ENCODE results near the gene ARPIN.

The ARPIN gene

DNA sequence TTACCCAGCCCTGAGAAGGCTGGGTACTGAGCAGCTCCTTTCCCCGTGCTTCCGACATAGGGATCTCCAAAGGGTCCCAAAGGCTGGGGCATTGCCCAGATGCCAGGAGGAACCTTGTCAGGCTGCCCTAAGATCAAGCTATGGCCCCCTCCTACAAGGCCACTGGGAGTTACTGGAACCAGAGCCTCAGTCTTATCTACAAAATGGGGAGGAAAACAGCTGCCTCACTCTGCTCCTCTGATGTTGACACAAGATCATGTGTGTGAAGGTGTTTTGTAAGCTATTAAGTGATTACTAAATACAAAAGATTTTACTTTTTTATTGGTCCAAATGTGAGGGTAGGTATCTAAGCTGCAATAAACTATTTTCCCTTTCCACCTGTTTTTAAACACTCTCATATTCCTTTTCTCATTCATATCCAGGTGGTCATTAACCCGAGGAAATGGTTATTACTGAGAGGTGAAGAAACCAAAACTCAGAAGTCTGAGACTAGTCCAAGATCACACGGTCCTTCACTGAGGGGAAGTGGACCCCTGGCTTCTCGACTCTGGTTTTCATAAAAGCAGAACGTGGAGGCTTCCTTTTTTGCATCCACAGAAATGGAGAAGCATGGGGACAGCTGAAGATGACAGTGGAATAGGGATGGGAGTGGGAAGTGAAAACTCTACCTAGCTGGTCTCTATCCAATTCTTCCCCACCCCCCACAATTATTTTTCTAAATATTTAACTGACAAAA is 1.7 kb downstream of the ARPIN start:
- H3K4me3 ChIP-seq (ENCODE audit: insufficient read depth, low read depth, low read length, poor library complexity, severe bottlenecking) = no peak overlapping the region
- no peaks in the 10 kb centered on the region for H3K36me3 ChIP-seq (ENCODE audit: control insufficient read depth, insufficient read depth, low read length)
- peaks cover 11% of the 10 kb centered on the region for H3K27me3 ChIP-seq (replicated peaks; ENCODE audit: control insufficient read depth, insufficient read depth, low read length, poor library complexity, severe bottlenecking)
- H3K4me1 ChIP-seq (ENCODE audit: control insufficient read depth, insufficient read depth, low read length, poor library complexity, severe bottlenecking) = peaks cover 3% of the 10 kb centered on the region
- DNase-seq = no peak
- H3K9me3 ChIP-seq (ENCODE audit: control insufficient read depth, low read length) = no peaks in the 10 kb centered on the region
- H3K27ac ChIP-seq (ENCODE audit: insufficient read depth, low read length, poor library complexity, severe bottlenecking) = no peak overlapping the region

DNA sequence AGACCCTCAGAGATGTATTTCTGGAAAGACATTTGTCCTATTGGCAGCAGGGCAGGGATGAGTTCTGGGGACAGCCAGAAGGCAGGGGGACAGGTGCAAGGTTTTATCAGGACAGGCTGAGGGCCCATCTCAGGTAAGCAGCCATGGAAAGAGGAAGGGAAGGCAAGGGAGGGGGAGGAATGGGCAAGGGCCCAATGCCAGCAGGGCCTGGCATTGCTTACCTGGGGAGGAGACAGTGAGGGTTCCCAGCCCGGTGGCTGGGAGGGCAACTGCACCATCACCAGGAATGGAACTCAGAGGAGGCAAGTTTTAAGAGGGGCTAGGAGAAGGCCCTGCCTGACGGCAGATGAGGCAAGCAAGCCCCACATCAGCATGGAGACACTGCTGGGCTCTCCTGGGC is 3.1 kb downstream of the ARPIN start:
- Histone ChIP-seq H3K4me1 (ENCODE audit: control insufficient read depth, insufficient read depth, low read length, poor library complexity, severe bottlenecking) (peaks cover 3% of the 10 kb centered on the region), H3K36me3 (ENCODE audit: control insufficient read depth, insufficient read depth, low read length) (no peaks in the 10 kb centered on the region)

DNA sequence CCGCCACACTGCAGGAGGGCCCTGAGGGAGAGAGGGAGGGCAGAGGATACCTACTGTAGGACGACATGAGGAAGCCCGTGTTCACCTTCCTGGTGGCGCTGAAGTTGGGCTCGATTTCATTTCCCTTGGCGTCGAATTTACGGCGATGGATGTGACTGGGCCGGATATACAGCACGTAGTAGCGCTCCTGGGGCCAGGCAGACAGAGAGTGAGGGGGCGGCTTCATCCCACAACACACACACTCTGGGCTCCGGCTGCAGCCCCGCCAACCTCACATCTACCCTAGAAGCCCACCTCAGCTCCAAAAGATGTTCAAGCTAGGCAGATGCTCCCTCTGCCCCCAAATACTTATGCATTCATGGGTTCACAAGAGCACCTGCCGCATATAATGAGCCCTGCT is 4.5 kb downstream of the ARPIN start:
- Histone ChIP-seq H3K4me3 (ENCODE audit: insufficient read depth, low read depth, low read length, poor library complexity, severe bottlenecking) (no peak overlapping the region), H3K9me3 (ENCODE audit: control insufficient read depth, low read length) (no peaks in the 10 kb centered on the region), H3K4me1 (ENCODE audit: control insufficient read depth, insufficient read depth, low read length, poor library complexity, severe bottlenecking) (peaks cover 3% of the 10 kb centered on the region), H3K27me3 (replicated peaks; ENCODE audit: control insufficient read depth, insufficient read depth, low read length, poor library complexity, severe bottlenecking) (peaks cover 8% of the 10 kb centered on the region), H3K27ac (ENCODE audit: insufficient read depth, low read length, poor library complexity, severe bottlenecking) (no peak overlapping the region), H3K36me3 (ENCODE audit: control insufficient read depth, insufficient read depth, low read length) (no peaks in the 10 kb centered on the region)
- no peak for DNase-seq

More for the DNA sequence above, 3.1 kb downstream of the ARPIN start:
- H3K4me3 ChIP-seq (ENCODE audit: insufficient read depth, low read depth, low read length, poor library complexity, severe bottlenecking) = no peak overlapping the region
- no peak for DNase-seq
- peaks cover 11% of the 10 kb centered on the region for H3K27me3 ChIP-seq (replicated peaks; ENCODE audit: control insufficient read depth, insufficient read depth, low read length, poor library complexity, severe bottlenecking)
- no peaks in the 10 kb centered on the region for H3K9me3 ChIP-seq (ENCODE audit: control insufficient read depth, low read length)
- H3K27ac ChIP-seq (ENCODE audit: insufficient read depth, low read length, poor library complexity, severe bottlenecking) = no peak overlapping the region

DNA sequence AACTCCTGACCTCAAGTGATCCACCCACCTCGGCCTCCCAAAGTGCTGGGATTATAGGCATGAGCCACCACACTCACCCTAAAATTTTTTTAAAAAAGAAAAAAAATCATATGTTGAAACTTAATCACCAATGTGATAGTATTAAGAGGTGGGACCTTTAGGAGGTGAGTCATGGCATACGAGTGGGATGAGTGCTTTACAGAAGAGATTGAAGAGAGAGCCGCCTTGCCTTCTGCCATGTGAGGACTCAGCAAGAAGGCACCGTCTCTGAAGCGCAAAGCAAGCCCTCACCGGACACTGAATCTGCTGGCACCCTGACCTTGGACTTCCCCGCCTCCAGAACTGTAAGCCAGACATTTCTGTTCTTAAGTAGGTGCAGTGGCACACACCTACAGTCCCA is 5.5 kb downstream of the ARPIN start:
- H3K27me3 ChIP-seq (replicated peaks; ENCODE audit: control insufficient read depth, insufficient read depth, low read length, poor library complexity, severe bottlenecking) = peaks cover 2% of the 10 kb centered on the region
- no peaks in the 10 kb centered on the region for H3K9me3 ChIP-seq (ENCODE audit: control insufficient read depth, low read length)
- H3K36me3 ChIP-seq (ENCODE audit: control insufficient read depth, insufficient read depth, low read length) = no peaks in the 10 kb centered on the region
- H3K4me1 ChIP-seq (ENCODE audit: control insufficient read depth, insufficient read depth, low read length, poor library complexity, severe bottlenecking) = no peaks in the 10 kb centered on the region
- H3K4me3 ChIP-seq (ENCODE audit: insufficient read depth, low read depth, low read length, poor library complexity, severe bottlenecking) = no peak overlapping the region
- DNase-seq = no peak
- H3K27ac ChIP-seq (ENCODE audit: insufficient read depth, low read length, poor library complexity, severe bottlenecking) = no peak overlapping the region

DNA sequence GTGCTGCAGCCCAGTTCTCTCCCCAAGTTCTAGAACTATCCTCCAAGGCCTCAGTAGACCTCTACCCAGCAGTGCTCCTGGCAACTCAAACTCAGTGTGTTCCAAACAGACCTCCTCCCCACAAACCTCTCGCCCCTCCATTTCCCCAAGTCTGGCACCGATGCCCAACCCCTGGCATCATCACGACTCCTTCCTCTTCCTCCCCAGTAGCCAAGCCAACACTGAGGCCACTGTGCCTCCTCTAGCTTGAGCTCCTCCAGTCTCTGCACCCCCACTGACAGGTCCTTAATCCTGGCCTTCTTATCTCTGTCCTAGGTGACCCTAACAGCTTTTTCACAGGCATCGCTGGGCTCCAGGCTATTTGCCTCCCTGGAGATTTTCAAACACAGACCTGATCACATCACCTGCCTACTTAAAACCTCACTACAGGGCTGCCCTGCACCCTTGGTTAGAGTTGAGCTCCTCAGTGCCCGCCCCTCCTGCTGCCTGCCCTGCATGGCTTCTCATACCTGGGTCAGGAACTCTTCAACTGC is 6.8 kb downstream of the ARPIN start:
- no peak for DNase-seq
- Histone ChIP-seq H3K36me3 (ENCODE audit: control insufficient read depth, insufficient read depth, low read length) (no peaks in the 10 kb centered on the region), H3K9me3 (ENCODE audit: control insufficient read depth, low read length) (no peaks in the 10 kb centered on the region), H3K27ac (ENCODE audit: insufficient read depth, low read length, poor library complexity, severe bottlenecking) (no peak overlapping the region), H3K4me3 (ENCODE audit: insufficient read depth, low read depth, low read length, poor library complexity, severe bottlenecking) (no peak overlapping the region), H3K4me1 (ENCODE audit: control insufficient read depth, insufficient read depth, low read length, poor library complexity, severe bottlenecking) (no peaks in the 10 kb centered on the region), H3K27me3 (replicated peaks; ENCODE audit: control insufficient read depth, insufficient read depth, low read length, poor library complexity, severe bottlenecking) (no peaks in the 10 kb centered on the region)

DNA sequence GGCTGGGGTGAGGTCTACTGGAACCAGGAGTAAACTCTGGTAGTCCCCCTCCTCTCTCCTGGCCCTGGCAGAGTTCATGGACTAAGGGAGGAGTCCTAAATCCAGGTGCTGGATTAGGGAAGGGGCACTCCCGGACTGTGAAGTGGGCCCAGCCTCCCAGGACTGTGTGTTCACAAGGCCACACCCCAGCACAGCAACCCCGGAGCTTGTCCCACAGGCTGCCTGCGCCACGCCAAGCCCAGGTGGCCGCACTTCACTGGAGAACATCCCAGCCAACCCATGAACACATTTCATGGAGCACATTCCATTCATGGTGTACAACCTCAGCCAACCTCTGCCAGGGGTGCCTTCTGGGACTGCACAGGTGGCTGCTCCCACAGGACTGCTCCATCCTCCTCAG is 8.2 kb downstream of the ARPIN start:
- DNase-seq = no peak
- no peak overlapping the region for H3K27ac ChIP-seq (ENCODE audit: insufficient read depth, low read length, poor library complexity, severe bottlenecking)
- H3K4me1 ChIP-seq (ENCODE audit: control insufficient read depth, insufficient read depth, low read length, poor library complexity, severe bottlenecking) = no peaks in the 10 kb centered on the region
- no peaks in the 10 kb centered on the region for H3K9me3 ChIP-seq (ENCODE audit: control insufficient read depth, low read length)
- no peaks in the 10 kb centered on the region for H3K27me3 ChIP-seq (replicated peaks; ENCODE audit: control insufficient read depth, insufficient read depth, low read length, poor library complexity, severe bottlenecking)
- no peaks in the 10 kb centered on the region for H3K36me3 ChIP-seq (ENCODE audit: control insufficient read depth, insufficient read depth, low read length)
- no peak overlapping the region for H3K4me3 ChIP-seq (ENCODE audit: insufficient read depth, low read depth, low read length, poor library complexity, severe bottlenecking)

DNA sequence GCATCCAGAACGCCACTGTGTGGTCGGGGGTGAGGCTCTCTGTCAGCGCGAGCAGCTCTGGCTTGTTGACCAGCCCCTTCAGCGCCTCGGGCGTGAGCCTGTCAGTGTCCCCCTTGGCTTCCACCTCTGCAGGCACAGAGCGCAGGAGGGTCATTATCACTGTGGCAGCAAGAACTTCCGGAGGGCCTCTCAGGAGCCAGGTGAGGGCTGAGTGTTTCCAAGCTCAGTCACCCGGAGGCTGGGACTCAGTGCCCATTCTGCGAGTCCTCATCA is 9.0 kb downstream of the ARPIN start:
- Histone ChIP-seq H3K27ac (ENCODE audit: insufficient read depth, low read length, poor library complexity, severe bottlenecking) (no peak overlapping the region), H3K4me1 (ENCODE audit: control insufficient read depth, insufficient read depth, low read length, poor library complexity, severe bottlenecking) (no peaks in the 10 kb centered on the region), H3K27me3 (replicated peaks; ENCODE audit: control insufficient read depth, insufficient read depth, low read length, poor library complexity, severe bottlenecking) (no peaks in the 10 kb centered on the region), H3K36me3 (ENCODE audit: control insufficient read depth, insufficient read depth, low read length) (no peaks in the 10 kb centered on the region), H3K9me3 (ENCODE audit: control insufficient read depth, low read length) (no peaks in the 10 kb centered on the region), H3K4me3 (ENCODE audit: insufficient read depth, low read depth, low read length, poor library complexity, severe bottlenecking) (no peak overlapping the region)
- DNase-seq = no peak

DNA sequence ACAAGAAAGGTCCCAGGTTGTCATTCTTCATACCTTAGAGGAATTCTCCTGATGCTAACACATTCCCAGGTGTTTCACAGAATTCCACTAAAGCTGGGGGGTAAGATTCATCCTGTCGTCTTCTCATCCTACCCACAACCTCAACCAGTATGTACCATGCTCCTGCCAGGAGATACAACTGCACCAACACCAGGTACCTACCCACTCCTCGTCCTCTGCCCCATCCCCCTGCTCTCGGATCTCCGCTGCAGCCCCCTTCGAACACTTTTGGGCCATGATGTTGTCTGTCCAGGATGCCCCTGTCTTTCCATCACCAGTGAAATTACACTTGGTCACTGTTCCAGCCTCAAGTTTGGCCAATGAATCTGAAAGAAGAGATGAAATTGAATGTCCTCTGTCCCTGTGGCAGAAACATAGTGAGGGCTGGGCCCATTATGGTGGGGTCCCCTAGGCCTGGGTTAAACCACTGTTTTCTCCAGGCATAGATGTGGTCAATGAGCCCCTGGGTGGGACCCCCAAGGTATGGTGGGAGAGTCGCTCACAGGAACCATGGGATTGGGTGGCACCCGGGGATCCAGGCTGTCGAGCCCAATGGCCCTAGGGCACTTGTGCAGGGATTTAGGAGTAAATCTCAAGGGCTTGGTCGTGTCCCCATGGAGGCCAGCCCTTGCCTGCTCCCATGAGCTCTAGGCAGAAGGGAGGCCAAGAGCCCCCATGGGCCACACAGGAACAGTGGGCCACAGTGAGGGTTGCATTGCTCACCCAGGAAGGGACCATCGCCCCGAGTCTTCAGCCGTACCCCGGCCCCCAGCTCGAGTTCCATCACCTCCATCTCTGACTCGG is 9.5 kb downstream of the ARPIN start:
- H3K4me1 ChIP-seq (ENCODE audit: control insufficient read depth, insufficient read depth, low read length, poor library complexity, severe bottlenecking) = no peaks in the 10 kb centered on the region
- H3K9me3 ChIP-seq (ENCODE audit: control insufficient read depth, low read length) = no peaks in the 10 kb centered on the region
- no peak for DNase-seq
- no peaks in the 10 kb centered on the region for H3K27me3 ChIP-seq (replicated peaks; ENCODE audit: control insufficient read depth, insufficient read depth, low read length, poor library complexity, severe bottlenecking)
- no peaks in the 10 kb centered on the region for H3K36me3 ChIP-seq (ENCODE audit: control insufficient read depth, insufficient read depth, low read length)
- H3K27ac ChIP-seq (ENCODE audit: insufficient read depth, low read length, poor library complexity, severe bottlenecking) = no peak overlapping the region
- no peak overlapping the region for H3K4me3 ChIP-seq (ENCODE audit: insufficient read depth, low read depth, low read length, poor library complexity, severe bottlenecking)

DNA sequence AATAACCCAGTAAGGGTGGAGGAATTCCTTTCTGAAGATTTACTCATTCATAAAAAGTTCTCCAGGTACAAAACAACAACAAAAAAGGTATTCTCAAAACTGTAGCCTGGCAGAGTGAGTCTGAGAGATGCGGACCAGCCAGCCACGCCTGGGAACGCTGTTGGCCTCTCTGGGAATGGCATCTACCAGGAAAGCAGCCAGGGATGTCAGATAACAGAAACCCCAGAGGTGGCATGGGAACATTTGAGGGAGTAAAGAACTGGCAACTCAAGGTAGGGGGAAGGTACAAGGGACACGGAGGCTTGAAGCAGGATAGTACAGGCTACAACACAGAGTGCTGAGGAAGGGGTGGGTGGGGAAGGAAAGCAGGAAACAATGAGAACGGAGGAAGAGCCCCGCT is 11.9 kb downstream of the ARPIN start:
- no peaks in the 10 kb centered on the region for H3K36me3 ChIP-seq (ENCODE audit: control insufficient read depth, insufficient read depth, low read length)
- no peaks in the 10 kb centered on the region for H3K9me3 ChIP-seq (ENCODE audit: control insufficient read depth, low read length)
- no peaks in the 10 kb centered on the region for H3K4me1 ChIP-seq (ENCODE audit: control insufficient read depth, insufficient read depth, low read length, poor library complexity, severe bottlenecking)
- no peaks in the 10 kb centered on the region for H3K27me3 ChIP-seq (replicated peaks; ENCODE audit: control insufficient read depth, insufficient read depth, low read length, poor library complexity, severe bottlenecking)
- H3K4me3 ChIP-seq (ENCODE audit: insufficient read depth, low read depth, low read length, poor library complexity, severe bottlenecking) = no peak overlapping the region
- H3K27ac ChIP-seq (ENCODE audit: insufficient read depth, low read length, poor library complexity, severe bottlenecking) = no peak overlapping the region
- DNase-seq = no peak

DNA sequence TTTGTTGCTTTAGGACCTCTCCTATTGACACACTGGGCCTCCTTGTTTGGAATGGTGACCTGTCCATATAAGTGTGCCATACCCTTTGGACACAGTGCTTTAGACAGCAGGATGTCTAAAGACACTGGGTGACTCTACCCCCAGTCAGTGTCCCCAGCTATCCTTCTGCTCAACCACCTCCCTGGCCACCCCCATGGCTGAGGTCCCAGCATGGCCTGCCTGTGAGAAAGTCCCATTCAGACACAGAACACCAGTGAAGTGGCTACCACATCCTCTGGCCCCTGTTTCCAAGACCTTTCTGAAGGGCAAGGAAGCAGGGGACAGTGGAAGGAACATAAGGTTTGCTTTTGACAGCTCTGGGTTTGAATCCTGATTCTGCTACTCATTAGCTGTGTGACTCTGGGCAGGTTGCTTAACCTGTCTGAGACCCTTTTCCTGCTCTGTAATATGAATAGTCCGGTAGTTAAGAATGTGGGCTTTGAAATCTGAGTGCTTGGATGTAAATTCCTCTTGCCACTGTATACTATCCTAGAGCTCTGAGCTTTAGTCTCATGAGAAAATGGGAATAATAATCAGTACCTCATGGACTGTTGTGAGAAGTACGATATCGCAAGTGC is 12.7 kb downstream of the ARPIN start:
- no peaks in the 10 kb centered on the region for H3K36me3 ChIP-seq (ENCODE audit: control insufficient read depth, insufficient read depth, low read length)
- no peaks in the 10 kb centered on the region for H3K4me1 ChIP-seq (ENCODE audit: control insufficient read depth, insufficient read depth, low read length, poor library complexity, severe bottlenecking)
- no peak for DNase-seq
- no peak overlapping the region for H3K27ac ChIP-seq (ENCODE audit: insufficient read depth, low read length, poor library complexity, severe bottlenecking)
- no peak overlapping the region for H3K4me3 ChIP-seq (ENCODE audit: insufficient read depth, low read depth, low read length, poor library complexity, severe bottlenecking)
- H3K27me3 ChIP-seq (replicated peaks; ENCODE audit: control insufficient read depth, insufficient read depth, low read length, poor library complexity, severe bottlenecking) = no peaks in the 10 kb centered on the region
- no peaks in the 10 kb centered on the region for H3K9me3 ChIP-seq (ENCODE audit: control insufficient read depth, low read length)
